C4-2B (cell line): Measurements from ENCODE around the gene SLIT3.

Experiments
- ZFX ChIP-seq: fragments of 450-650 bp; IDR thresholded peaks from 2 replicates; pipeline ENCODE4 v1.6.1; 2017
- TF ChIP-seq, protein P1 (sequence below): fragments of 450-650 bp; conservative IDR thresholded peaks from 2 replicates; pipeline ENCODE4 v1.5.1; 2017; ENCODE audit warnings: mild to moderate bottlenecking

GRCh38 chr5:169280696-169281095 lies 20.2 kb downstream of the SLIT3 start:
- TF ChIP-seq, protein P1, sequence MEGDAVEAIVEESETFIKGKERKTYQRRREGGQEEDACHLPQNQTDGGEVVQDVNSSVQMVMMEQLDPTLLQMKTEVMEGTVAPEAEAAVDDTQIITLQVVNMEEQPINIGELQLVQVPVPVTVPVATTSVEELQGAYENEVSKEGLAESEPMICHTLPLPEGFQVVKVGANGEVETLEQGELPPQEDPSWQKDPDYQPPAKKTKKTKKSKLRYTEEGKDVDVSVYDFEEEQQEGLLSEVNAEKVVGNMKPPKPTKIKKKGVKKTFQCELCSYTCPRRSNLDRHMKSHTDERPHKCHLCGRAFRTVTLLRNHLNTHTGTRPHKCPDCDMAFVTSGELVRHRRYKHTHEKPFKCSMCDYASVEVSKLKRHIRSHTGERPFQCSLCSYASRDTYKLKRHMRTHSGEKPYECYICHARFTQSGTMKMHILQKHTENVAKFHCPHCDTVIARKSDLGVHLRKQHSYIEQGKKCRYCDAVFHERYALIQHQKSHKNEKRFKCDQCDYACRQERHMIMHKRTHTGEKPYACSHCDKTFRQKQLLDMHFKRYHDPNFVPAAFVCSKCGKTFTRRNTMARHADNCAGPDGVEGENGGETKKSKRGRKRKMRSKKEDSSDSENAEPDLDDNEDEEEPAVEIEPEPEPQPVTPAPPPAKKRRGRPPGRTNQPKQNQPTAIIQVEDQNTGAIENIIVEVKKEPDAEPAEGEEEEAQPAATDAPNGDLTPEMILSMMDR, result no peak
- TF ChIP-seq ZFX, result no peak
